RPMI7951 (cell line): ENCODE measurements around the gene ASB6. TPM values are rescaled to one million over a fixed set of nuclear protein-coding genes. Genes with fewer than 3 reads are reported as not detected.
"Not testable (repeated sequence)": the region's sequence is repeated elsewhere in the genome, so short reads cannot be mapped to it uniquely, and the experiment has no call there.

Experiments used
- DNase-seq: peaks from one replicate; pipeline ENCODE4 v3.0.0-alpha.2; 2012; ENCODE audit warnings: low read depth
- total RNA-seq: library from RNA; depleted of rRNA; stranded (reverse); fragments of >200 nt; shearing (Covaris generic); gene quantifications from 2 replicates; pipeline ENCODE4 v1.2.3, GENCODE V29; 2014

Gene ASB6
- total RNA-seq, 1 experiment from 2014 or later, result 10.3 TPM

- no peak for DNase-seq
Measured at GRCh38 chr9:129667378-129667777, 25.4 kb upstream of the ASB6 start.

GRCh38 chr9:129666575-129666974 lies 24.6 kb upstream of the ASB6 start:
- no peak for DNase-seq

GRCh38 chr9:129665814-129666520 lies 24.0 kb upstream of the ASB6 start:
- DNase-seq, result no peak

- no peak for DNase-seq
Measured at GRCh38 chr9:129665389-129665775, 23.4 kb upstream of the ASB6 start, which contains the start of gene PRRX2. PRRX2 (plus strand) TSS chr9:129665647; CDS start chr9:129665868, 221 bp downstream.

GRCh38 chr9:129664746-129665388 lies 22.9 kb upstream of the ASB6 start:
- DNase-seq, result no peak

GRCh38 chr9:129662239-129662638 lies 20.3 kb upstream of the ASB6 start:
- not testable (repeated sequence) for DNase-seq

DNA sequence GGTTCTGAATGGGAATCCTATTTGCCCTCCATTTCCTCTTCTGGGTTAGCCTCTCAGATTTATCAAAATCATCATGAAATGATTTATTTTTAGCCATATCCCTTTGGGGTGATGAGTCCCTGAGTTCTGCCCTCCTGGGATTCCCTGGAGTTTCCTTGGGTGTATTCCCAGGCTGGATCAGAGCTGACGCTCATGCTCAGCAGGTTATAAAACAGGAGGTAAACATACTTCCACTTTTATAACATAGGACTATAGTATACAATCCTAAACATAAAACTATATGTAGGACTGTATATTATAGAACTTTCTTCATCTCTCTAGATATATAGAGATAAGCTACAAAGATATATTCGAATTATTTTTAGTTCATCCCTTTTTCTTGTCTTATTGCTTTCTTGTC lies 19.1 kb upstream of the ASB6 start:
- DNase-seq, result no peak

DNA sequence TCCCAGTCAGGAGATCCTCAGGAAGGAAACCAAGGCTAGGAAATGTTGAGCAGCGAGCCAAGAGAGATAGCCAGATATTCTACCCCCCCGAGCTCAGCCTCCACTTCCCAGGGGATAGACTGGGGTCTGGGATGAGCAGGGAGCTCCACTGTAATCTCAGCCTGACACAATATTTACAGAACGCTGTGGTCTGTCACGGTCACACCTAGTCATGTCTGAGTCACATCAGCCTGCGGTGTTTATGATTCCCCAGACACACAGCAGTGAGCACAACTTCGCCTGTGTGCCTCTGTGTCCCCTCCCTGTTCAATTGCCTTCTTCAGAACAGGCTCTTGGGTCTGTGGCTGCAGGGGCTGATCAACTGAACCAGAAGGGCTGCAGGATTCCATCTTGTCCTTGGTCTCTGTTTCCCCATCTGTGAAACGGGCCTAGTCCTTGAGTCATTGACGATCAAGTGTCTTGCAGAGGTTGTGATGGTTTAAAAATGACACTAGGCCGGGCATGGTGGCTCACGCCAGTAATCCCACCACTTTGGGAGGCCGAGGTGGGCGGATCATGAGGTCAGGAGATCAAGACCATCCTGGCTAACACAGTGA lies 14.9 kb upstream of the ASB6 start:
- peak; percentile 74 for DNase-seq

GRCh38 chr9:129655696-129656095 lies 13.7 kb upstream of the ASB6 start:
- no peak for DNase-seq

- no peak for DNase-seq
Measured at GRCh38 chr9:129655154-129655553, 13.2 kb upstream of the ASB6 start.

DNA sequence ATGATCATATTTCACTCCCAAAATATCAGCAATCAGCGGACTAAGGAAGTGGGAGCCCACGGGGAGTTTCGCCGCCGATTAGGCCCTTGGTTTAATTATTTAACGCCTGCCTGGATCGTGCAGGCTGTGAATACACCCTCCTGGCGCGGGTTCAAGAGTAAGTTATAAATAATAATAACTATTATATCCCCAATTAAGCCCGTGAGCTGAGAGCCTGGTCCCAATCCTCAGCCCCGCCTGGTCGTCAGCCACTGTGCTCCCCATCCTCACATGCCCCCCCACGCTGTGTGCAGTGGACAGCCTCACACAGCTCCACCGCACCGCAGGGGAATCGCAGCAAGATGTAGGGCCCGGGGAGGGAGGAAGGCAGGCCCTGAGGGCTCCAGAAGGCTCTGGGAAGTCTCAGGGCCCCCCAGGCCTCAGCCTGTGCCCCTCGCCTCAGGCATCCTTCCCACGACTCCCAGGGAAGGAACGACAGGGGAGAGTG lies 12.6 kb upstream of the ASB6 start:
- DNase-seq, result no peak

- no peak for DNase-seq
Measured at GRCh38 chr9:129653823-129654553, 12.0 kb upstream of the ASB6 start.

DNA sequence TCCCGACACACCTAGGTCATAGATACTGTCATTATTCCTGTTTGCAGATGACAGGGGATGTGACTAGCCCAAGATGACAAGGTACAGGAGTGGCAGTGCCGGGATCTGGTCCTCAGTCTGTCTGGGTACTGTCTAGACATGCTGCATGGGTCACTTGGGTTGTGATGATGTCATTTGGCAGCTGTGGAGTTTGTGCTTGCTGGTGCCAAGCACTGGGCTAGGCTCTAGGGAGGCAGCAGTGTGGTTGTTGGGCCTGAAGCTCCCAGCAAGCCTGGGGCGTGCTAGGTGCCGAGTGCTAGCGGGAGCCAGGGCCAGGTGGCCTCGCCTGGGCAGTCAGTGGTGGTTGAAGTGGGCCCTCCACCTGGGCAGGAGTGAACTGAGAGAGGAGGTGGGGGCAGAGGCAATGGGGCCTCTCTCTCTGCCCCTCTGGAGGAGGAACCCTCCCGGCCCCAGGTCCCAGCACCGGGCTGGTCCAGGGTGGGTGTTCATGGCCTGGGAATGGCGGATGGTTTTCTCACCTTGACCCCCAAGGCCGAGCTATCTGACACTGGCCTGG lies 8.8 kb upstream of the ASB6 start:
- DNase-seq, result no peak

- no peak for DNase-seq
Measured at GRCh38 chr9:129649726-129650679, 8.1 kb upstream of the ASB6 start.

- DNase-seq, result no peak
Measured at GRCh38 chr9:129648764-129649115, 6.8 kb upstream of the ASB6 start.

DNA sequence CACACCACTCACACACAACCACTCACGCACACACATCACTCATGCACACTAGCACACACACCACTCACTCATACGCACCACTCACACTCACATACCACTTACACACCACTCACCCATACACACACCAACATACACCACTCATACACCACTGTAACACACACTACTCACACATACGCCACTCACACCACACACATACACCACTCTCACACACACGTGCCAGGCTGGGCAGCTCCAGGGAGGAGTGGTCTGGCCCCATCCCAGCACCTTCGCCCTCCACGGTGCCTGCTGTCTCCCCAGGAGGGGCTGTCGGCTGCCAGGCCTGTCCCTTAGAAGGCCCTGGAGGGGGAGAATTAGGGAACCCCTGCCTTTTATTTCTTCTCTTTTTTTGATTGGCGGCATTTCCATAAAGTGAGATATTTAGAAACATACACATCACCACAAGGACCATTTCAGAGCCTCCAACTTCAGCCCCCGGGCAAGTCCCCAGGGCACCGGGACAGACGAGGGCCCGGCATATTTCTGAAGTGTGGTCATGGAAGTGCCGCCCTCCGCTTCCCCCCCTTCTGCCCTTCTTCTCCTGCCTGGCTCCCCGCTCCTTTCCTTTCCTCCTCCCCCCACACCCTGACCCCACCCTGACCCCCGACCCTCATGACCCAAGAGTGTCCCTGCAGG lies 6.3 kb upstream of the ASB6 start:
- DNase-seq, result no peak

DNA sequence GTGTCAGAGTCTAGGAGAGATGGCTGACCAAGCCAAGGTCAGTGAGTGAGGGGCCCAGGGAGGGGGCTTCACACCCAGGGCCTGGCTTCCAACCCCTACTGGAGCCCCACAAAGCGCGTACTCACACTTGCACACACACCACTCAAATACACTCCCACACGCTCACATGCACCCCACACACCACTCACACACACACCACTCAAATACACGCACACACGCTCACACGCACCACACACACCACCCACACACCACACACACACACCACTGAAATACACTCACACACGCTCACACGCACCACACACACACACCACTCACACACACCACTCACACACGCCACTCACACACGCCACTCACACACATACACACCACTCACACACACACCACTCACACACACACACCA lies 5.7 kb upstream of the ASB6 start:
- no peak for DNase-seq

GRCh38 chr9:129646654-129647053 lies 4.7 kb upstream of the ASB6 start:
- DNase-seq, result no peak

DNA sequence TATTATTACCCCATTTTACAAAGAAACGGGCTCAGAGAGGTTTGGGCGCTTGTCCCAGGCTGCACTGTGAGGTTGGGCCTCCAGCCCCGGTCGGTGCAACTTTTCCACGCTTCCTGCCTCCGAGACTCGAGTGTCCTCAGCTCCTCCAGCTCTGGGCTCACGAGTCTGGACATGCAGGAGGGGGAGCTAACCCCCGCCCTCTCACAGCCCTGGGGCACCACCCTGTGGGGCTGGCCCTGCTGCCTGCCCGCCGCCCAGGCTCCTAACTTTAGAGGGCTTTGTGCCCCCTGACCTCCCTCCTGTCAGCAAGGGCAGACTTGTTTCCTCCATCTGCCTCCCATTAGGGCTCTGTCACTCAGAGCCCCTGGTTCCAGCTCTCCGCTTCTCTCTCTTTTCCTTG lies 4.3 kb upstream of the ASB6 start:
- DNase-seq, result no peak

DNA sequence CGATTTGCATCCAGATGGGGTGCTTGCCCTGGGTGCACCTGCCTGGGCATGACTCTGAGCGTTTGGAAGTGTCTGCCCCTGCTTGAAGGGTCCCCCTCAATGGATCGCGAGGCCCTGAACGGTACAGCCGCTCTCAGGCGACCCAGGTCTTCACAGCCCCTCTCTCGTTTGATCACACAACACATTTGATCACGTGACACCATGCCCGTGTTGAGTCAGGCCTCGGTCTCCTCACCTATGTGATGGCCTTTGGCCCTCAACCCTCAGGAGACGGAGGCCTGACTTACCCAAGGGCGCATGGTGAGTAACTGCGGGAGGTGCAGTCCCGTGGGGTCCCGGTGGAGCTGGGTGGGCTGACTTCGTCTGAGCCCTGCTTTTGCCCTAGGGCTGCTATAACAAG lies 3.0 kb upstream of the ASB6 start:
- DNase-seq, result no peak
